Mucosa of descending colon (tissue), 3 donors: Measurements from ENCODE around the gene TLE4. TPM values are rescaled to one million over a fixed set of nuclear protein-coding genes. Genes with fewer than 3 reads are reported as not detected.

Experiments used
- ATAC-seq: fragments of 200-7000 bp; cut with Tn5 transposase; one replicate; pipeline ENCODE4 v1.9.1; 2020; ENCODE audit warnings: mild to moderate bottlenecking, moderate library complexity
- DNase-seq, 3 donors: peaks; one replicate each; pipeline ENCODE4 v3.0.0-alpha.2; 2020
- H3K36me3 ChIP-seq: fragments of 200-600 bp; one replicate; pipeline ENCODE4 v1.8.0; 2021; ENCODE audit warnings: low read depth, mild to moderate bottlenecking
- H3K4me1 ChIP-seq: fragments of 200-600 bp; one replicate; pipeline ENCODE4 v1.8.0; 2021; ENCODE audit warnings: low read depth, mild to moderate bottlenecking
- H3K4me3 ChIP-seq: fragments of 200-600 bp; one replicate; pipeline ENCODE4 v1.8.0; 2021; ENCODE audit warnings: mild to moderate bottlenecking
- H3K9me3 ChIP-seq: fragments of 200-600 bp; one replicate; pipeline ENCODE4 v1.8.0; 2021; ENCODE audit warnings: mild to moderate bottlenecking
- intact Hi-C, 2 donors: fragments of 100-400 bp; cut with DNase I in 1 of 2; cut with micrococcal nuclease in 1 of 2; formaldehyde crosslinking; loops; one replicate each; pipeline versions ENCODE4 v1.11.0 to v1.11.1; 2022; cut with DNase I, micrococcal nuclease
- total RNA-seq, 3 donors: library from RNA; stranded (reverse); fragmentation: NEBNext Ultra II Directional in 2 of 3; extraction: Animal tissue kit (Norgen Biotek cat#: 25700) in 2 of 3; gene quantifications; one replicate each; pipeline versions ENCODE4 v1.2.1 to v1.2.4, GENCODE V29; 2021 to 2023
- TF ChIP-seq, protein P1 (sequence below): fragments of 200-600 bp; IDR thresholded peaks from one replicate; pipeline ENCODE4 v1.8.0; 2022; ENCODE audit warnings: antibody characterized with exemption, mild to moderate bottlenecking
- donor health status: DM: no; HTN: no; CAD: no; lungs with moderate emphysema.
- donor health status: DM: no; HTN: no; CAD: no.
- donor health status: DM: no; HTN: yes; CAD: no.

TLE4 gene
- total RNA-seq, 3 donors from 2014 or later, result 23.9 to 38.4 (median 29.8) TPM

DNA sequence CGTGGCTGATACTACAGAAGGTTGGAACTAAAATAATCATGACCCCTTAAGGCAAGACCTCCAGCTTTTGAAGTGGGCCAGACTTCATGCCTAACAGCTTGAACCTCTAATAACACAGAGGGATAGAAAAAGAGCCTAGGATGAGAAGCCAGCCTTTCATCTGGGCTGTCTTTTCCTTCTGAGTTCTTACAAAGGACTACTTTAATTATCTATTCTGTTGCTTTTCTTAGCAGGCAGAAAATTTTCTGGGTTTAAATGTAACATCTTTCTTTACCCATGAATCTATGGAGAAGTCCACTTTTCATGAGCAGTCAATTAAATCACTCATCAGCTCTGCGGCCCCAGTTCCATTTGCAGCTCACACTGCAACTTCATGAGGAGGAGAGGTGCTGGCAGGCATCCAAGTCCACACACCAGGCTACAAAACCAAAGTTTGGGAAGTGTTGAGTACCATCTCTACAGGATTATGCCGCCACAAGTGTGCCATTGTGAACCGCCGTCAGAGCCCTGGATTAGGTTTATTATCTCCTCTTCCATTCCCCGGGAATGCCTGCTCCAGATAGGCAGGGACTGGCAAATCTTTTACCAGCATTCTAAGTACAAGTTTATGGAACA is 192.0 kb downstream of the TLE4 start:
- H3K9me3 ChIP-seq, result no peaks in the 10 kb centered on the region
- peak in 1 of 3 donors; percentile 17 for DNase-seq
- H3K36me3 ChIP-seq, result no peaks in the 10 kb centered on the region
- intact Hi-C loops, result loop anchor here in 1 of 2 donors (10.0 kb wide), 1 partner anchor 311 kb away; no protein-coding TSS in a partner anchor
- TF ChIP-seq, protein P1, sequence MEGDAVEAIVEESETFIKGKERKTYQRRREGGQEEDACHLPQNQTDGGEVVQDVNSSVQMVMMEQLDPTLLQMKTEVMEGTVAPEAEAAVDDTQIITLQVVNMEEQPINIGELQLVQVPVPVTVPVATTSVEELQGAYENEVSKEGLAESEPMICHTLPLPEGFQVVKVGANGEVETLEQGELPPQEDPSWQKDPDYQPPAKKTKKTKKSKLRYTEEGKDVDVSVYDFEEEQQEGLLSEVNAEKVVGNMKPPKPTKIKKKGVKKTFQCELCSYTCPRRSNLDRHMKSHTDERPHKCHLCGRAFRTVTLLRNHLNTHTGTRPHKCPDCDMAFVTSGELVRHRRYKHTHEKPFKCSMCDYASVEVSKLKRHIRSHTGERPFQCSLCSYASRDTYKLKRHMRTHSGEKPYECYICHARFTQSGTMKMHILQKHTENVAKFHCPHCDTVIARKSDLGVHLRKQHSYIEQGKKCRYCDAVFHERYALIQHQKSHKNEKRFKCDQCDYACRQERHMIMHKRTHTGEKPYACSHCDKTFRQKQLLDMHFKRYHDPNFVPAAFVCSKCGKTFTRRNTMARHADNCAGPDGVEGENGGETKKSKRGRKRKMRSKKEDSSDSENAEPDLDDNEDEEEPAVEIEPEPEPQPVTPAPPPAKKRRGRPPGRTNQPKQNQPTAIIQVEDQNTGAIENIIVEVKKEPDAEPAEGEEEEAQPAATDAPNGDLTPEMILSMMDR, result no peak
- no peak for ATAC-seq
- no peak overlapping the region for H3K4me3 ChIP-seq
- H3K4me1 ChIP-seq, result no peaks in the 10 kb centered on the region

GRCh38 chr9:79764374-79764773 is 192.6 kb downstream of the TLE4 start:
- ATAC-seq (peak; percentile 59), DNase-seq (peak in 2 of 3 donors; percentile 29 to 33)
- Histone ChIP-seq H3K4me3 (no peak overlapping the region), H3K9me3 (no peaks in the 10 kb centered on the region), H3K4me1 (no peaks in the 10 kb centered on the region), H3K36me3 (no peaks in the 10 kb centered on the region)
- intact Hi-C loops, result loop anchor here in 1 of 2 donors (10.0 kb wide), 1 partner anchor 310 kb away; no protein-coding TSS in a partner anchor
- TF ChIP-seq, protein P1, result no peak

DNA sequence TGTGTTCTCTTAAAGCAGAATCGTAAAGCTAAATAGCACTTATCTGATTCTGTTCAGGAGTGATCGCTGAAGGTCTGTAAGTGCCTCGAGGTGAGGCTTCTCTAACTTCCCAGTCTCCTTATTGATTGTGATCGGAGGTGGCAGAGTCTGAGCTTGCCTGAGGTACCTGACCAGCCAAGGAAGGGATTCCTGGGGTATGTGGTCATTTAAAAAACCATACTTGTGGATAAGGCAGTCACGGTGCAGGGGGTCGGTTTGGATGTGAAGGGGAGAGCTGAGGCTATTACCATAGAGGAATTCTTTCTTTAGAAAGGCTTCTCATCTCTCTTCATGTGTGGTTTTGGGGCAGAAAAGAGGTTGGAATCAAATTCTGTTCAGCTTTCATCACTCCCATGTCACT is 193.7 kb downstream of the TLE4 start:
- intact Hi-C loops, result loop anchor here in 1 of 2 donors (10.0 kb wide), 1 partner anchor 309 kb away; no protein-coding TSS in a partner anchor
- ATAC-seq (no peak), DNase-seq (no peak)
- Histone ChIP-seq H3K4me1 (no peaks in the 10 kb centered on the region), H3K9me3 (no peaks in the 10 kb centered on the region), H3K36me3 (no peaks in the 10 kb centered on the region), H3K4me3 (no peak overlapping the region)
- TF ChIP-seq, protein P1, result no peak

GRCh38 chr9:79766091-79766490 is 194.3 kb downstream of the TLE4 start:
- TF ChIP-seq, protein P1, result no peak
- DNase-seq (no peak), ATAC-seq (no peak)
- no peaks in the 10 kb centered on the region for H3K9me3 ChIP-seq
- no peaks in the 10 kb centered on the region for H3K4me1 ChIP-seq
- no peak overlapping the region for H3K4me3 ChIP-seq
- intact Hi-C loops, result loop anchor here in 1 of 2 donors (10.0 kb wide), 1 partner anchor 309 kb away; no protein-coding TSS in a partner anchor
- H3K36me3 ChIP-seq, result no peaks in the 10 kb centered on the region

- H3K4me3 ChIP-seq, result no peak overlapping the region
- intact Hi-C loops, result loop anchor here in 1 of 2 donors (10.0 kb wide), 1 partner anchor 307 kb away; no protein-coding TSS in a partner anchor
- no peaks in the 10 kb centered on the region for H3K36me3 ChIP-seq
- TF ChIP-seq, protein P1, result no peak
- DNase-seq, result peak in 1 of 3 donors; percentile 3
- H3K9me3 ChIP-seq, result no peaks in the 10 kb centered on the region
- no peak for ATAC-seq
- H3K4me1 ChIP-seq, result no peaks in the 10 kb centered on the region
Measured at GRCh38 chr9:79768194-79768593, 196.4 kb downstream of the TLE4 start.
